ENCODE results near the gene ATF6B.

The ATF6B gene

DNA sequence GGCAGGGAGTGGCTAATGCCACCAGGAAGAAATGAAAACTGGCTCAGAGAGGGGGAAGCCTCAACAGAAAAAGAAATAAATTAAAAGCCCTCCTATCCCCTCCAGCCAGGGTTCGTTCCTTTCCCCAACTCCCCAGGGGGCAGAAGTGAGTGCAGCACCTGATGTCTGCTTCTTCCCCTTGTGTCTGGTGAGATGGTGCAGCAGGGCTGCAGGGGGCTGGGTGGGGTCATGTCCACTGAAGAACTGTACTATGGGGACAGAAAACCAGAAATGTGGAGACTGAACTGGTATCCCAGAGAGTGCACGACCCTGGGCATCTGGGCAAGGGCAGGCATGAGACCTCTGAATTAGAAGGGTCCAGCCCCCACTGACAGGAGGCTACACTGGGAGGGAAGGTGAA lies 40.3 kb upstream of the ATF6B start:
- TF ChIP-seq, protein P1, sequence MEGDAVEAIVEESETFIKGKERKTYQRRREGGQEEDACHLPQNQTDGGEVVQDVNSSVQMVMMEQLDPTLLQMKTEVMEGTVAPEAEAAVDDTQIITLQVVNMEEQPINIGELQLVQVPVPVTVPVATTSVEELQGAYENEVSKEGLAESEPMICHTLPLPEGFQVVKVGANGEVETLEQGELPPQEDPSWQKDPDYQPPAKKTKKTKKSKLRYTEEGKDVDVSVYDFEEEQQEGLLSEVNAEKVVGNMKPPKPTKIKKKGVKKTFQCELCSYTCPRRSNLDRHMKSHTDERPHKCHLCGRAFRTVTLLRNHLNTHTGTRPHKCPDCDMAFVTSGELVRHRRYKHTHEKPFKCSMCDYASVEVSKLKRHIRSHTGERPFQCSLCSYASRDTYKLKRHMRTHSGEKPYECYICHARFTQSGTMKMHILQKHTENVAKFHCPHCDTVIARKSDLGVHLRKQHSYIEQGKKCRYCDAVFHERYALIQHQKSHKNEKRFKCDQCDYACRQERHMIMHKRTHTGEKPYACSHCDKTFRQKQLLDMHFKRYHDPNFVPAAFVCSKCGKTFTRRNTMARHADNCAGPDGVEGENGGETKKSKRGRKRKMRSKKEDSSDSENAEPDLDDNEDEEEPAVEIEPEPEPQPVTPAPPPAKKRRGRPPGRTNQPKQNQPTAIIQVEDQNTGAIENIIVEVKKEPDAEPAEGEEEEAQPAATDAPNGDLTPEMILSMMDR (IDR thresholded peaks at IDR 0.05; ENCODE audit: low read depth, low read length): no peak
- TF ChIP-seq POLR2A (IDR thresholded peaks at IDR 0.05; ENCODE audit: extremely low read depth, insufficient read length) (no peak), MYC (IDR thresholded peaks at IDR 0.05; ENCODE audit: low read depth, low read length) (no peak)
- TF ChIP-seq, protein P2, sequence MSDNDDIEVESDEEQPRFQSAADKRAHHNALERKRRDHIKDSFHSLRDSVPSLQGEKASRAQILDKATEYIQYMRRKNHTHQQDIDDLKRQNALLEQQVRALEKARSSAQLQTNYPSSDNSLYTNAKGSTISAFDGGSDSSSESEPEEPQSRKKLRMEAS (IDR thresholded peaks at IDR 0.05; ENCODE audit: low read depth, low read length): no peak
- no peak overlapping the region for H3K4me3 ChIP-seq (ENCODE audit: low read depth, low read length)
- DNase-seq (ENCODE audit: low read depth): no peak

DNA sequence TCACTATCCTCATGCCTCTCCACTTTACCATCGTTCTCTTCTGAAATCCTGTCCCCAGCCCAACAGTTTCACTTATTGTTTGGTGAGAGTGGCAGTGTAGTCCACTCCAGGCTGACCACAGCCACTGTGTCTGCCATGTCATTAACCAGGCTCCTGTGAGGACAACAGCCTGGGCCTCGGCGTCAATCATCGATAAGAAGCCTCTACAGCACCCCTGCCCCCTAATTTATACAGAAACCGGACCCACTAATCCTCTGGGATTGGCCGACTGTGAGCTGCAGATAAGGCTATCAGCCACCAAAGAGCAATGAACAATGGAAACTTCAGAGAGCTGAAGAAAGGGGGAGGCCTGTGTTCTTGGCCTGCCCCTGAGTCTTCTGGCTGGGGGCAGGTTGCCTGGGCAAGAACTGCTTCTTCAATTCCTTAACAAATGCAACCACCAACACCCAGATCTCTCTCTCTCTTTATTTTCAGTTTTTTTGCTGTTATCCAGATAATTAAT lies 39.8 kb upstream of the ATF6B start:
- DNase-seq (ENCODE audit: low read depth): no peak
- TF ChIP-seq MYC (IDR thresholded peaks at IDR 0.05; ENCODE audit: low read depth, low read length): no peak
- no peak for TF ChIP-seq POLR2A (IDR thresholded peaks at IDR 0.05; ENCODE audit: extremely low read depth, insufficient read length)
- TF ChIP-seq, protein P2 (IDR thresholded peaks at IDR 0.05; ENCODE audit: low read depth, low read length): no peak
- TF ChIP-seq, protein P1 (IDR thresholded peaks at IDR 0.05; ENCODE audit: low read depth, low read length): no peak
- no peak overlapping the region for H3K4me3 ChIP-seq (ENCODE audit: low read depth, low read length)

DNA sequence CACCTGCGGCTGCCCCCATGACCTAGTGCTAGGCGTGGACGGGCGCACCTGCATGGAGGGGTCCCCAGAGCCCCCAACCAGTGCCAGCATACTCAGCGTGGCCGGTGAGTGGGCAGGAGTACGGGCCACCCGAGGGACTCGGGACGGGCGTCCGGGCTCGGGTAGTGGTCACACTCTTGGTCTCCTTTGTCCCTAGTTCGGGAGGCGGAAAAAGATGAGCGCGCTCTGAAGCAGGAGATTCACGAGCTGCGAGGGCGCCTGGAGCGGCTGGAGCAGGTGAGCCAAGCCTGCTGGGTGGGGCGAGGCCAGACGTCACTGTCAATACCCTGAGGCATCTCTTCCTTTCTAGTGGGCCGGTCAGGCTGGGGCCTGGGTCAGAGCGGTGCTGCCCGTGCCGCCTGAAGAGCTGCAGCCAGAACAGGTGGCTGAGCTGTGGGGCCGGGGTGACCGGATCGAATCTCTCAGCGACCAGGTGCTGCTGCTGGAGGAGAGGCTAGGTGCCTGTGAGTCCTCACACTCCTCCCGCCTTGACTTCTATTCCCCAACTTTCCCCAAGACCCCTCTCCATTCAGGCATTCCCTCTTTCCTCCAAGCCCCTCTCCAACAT lies 39.2 kb upstream of the ATF6B start:
- H3K4me3 ChIP-seq (ENCODE audit: low read depth, low read length): no peak overlapping the region
- TF ChIP-seq MYC (IDR thresholded peaks at IDR 0.05; ENCODE audit: low read depth, low read length): no peak
- no peak for TF ChIP-seq POLR2A (IDR thresholded peaks at IDR 0.05; ENCODE audit: extremely low read depth, insufficient read length)
- TF ChIP-seq, protein P2 (IDR thresholded peaks at IDR 0.05; ENCODE audit: low read depth, low read length): no peak
- TF ChIP-seq, protein P1 (IDR thresholded peaks at IDR 0.05; ENCODE audit: low read depth, low read length): no peak
- no peak for DNase-seq (ENCODE audit: low read depth)

DNA sequence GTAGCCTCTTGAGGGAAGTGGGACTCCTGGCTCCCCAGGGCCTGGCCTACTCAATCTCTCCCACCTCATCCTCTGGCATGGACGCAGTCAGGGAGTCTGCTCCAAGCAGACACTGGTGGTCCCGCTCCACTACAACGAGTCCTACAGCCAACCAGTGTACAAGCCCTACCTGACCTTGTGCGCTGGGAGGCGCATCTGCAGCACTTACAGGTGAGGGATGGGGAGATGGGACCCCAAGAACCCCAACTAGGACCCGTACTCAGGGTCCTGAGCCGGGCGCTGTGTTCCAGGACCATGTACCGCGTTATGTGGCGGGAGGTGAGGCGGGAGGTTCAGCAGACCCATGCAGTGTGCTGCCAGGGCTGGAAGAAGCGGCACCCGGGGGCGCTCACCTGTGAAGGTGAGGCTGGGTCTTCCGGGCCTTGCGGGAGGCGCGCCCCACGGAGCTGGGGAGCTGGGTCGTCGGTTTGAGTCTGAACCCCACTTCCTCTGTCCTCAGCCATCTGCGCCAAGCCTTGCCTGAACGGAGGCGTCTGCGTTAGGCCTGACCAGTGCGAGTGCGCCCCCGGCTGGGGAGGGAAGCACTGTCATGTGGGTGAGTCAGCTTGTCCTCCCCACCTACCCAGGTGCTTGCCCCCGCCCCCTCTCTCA lies 38.5 kb upstream of the ATF6B start:
- DNase-seq (ENCODE audit: low read depth): no peak

DNA sequence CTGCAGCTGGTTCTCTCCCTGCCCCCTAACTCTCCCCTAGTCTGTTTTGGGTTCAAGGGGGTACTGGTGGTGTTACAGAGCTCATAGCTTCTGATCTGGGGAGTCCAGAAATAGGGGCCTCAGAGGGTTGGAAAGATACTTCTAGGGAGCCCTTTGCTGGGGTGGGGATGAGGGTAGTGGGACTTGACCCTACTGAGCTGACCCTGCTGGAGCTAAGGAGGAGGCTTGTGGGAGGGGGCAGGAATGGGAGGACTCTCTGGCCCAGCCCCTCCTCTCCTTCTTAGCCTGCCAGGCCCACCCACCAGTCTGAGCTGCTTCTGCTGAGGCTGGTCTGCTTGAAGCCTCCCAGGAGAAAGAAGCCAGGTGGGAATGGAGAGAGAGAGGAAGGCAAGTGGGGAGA lies 36.2 kb upstream of the ATF6B start, which contains the start of gene EGFL8:
Gene EGFL8, plus strand, starts transcription at position 301 of the 400 bp plus-strand sequence. CDS start 1,571 bp downstream, outside the sequence.
- TF ChIP-seq, protein P1 (IDR thresholded peaks at IDR 0.05; ENCODE audit: low read depth, low read length): no peak
- TF ChIP-seq POLR2A (IDR thresholded peaks at IDR 0.05; ENCODE audit: extremely low read depth, insufficient read length): no peak
- TF ChIP-seq, protein P2 (IDR thresholded peaks at IDR 0.05; ENCODE audit: low read depth, low read length): no peak
- TF ChIP-seq MYC (IDR thresholded peaks at IDR 0.05; ENCODE audit: low read depth, low read length): no peak
- DNase-seq (ENCODE audit: low read depth): no peak
- H3K4me3 ChIP-seq (ENCODE audit: low read depth, low read length): no peak within 1 kb of the TSS

More for the DNA sequence above, 38.5 kb upstream of the ATF6B start:
- H3K4me3 ChIP-seq (ENCODE audit: low read depth, low read length): no peak overlapping the region
- no peak for TF ChIP-seq MYC (IDR thresholded peaks at IDR 0.05; ENCODE audit: low read depth, low read length)
- TF ChIP-seq, protein P1 (IDR thresholded peaks at IDR 0.05; ENCODE audit: low read depth, low read length): peak; percentile 21
